ENCODE results near the gene PTCSC3.

GRCh38 chr14:36208690-36209278 lies 32.3 kb upstream of the PTCSC3 start:
- TF ChIP-seq ESRRG (CRISPR knock-in tag; IDR thresholded peaks at IDR 0.05): no peak
- TF ChIP-seq CSDC2 (CRISPR knock-in tag; IDR thresholded peaks at IDR 0.05): no peak
- no peak for TF ChIP-seq RARB (CRISPR knock-in tag; IDR thresholded peaks at IDR 0.05)
- TF ChIP-seq ZC3H10 (CRISPR knock-in tag; IDR thresholded peaks at IDR 0.05): no peak
- no peak for TF ChIP-seq ZFP3 (CRISPR knock-in tag; IDR thresholded peaks at IDR 0.05)
- TF ChIP-seq SNAI2 (CRISPR knock-in tag; IDR thresholded peaks at IDR 0.05): no peak
- TF ChIP-seq ZFP30 (CRISPR knock-in tag; IDR thresholded peaks at IDR 0.05): no peak
- no peak for TF ChIP-seq TCF4 (CRISPR knock-in tag; IDR thresholded peaks at IDR 0.05; ENCODE audit: borderline replicate concordance)
- no peak for TF ChIP-seq CSRNP3 (CRISPR knock-in tag; IDR thresholded peaks at IDR 0.05)
- TF ChIP-seq CREB5 (CRISPR knock-in tag; IDR thresholded peaks at IDR 0.05; ENCODE audit: low read depth): no peak
